SK-N-SH (cell line): ENCODE measurements around the gene PIBF1. TPM values are rescaled to one million over a fixed set of nuclear protein-coding genes. Genes with fewer than 3 reads are reported as not detected.

Source experiments
- CTCF ChIA-PET: fragments of 300-600, 350-600 bp; formaldehyde crosslinking; extraction: SDS; loops from one replicate; lab custom pipeline; 2021; lab: Yijun Ruan, JAX
- POLR2A ChIA-PET: fragments of 350-600 bp; sonication (Branson Sonifier 250); formaldehyde crosslinking; extraction: SDS; loops from one replicate; lab custom pipeline; 2020; ENCODE audit warnings: antibody characterized with exemption, inconsistent platforms; lab: Yijun Ruan, JAX
- DNase-seq: peaks from one replicate; pipeline ENCODE4 v3.0.0; 2012
- H2AFZ ChIP-seq: fragments of 200-600 bp; sonication (generic); 2 replicates; pipeline ENCODE4 v1.8.1; 2016; ENCODE audit warnings: antibody characterized with exemption, mild to moderate bottlenecking, low read depth
- H3F3A ChIP-seq: fragments of 200-600 bp; sonication (generic); replicated peaks from 2 replicates; pipeline ENCODE3; 2016; ENCODE audit warnings: antibody characterized with exemption, mild to moderate bottlenecking; ENCODE audit not compliant: insufficient read depth
- H3K27ac ChIP-seq, 2 experiments: fragments of 200-500 bp in 1 of 2; fragments of 200-600 bp in 1 of 2; sonication (Bioruptor generic) in 1 of 2; sonication (generic), shearing (Covaris generic) in 1 of 2; 2 replicates each; pipeline versions ENCODE4 v1.5.1 to v1.6.1; 2014 to 2016; ENCODE audit warnings: low read depth in 2 of 2, inconsistent platforms in 1 of 2, low read length in 1 of 2, mild to moderate bottlenecking in 1 of 2, mixed read lengths in 1 of 2
- H3K27me3 ChIP-seq: fragments of 200-600 bp; sonication (generic), shearing (Covaris generic); 2 replicates; pipeline ENCODE4 v1.6.1; 2016; ENCODE audit warnings: mixed run types; ENCODE audit not compliant: insufficient read depth
- H3K36me3 ChIP-seq, 2 experiments: fragments of 200-500 bp in 1 of 2; fragments of 200-600 bp in 1 of 2; sonication (Bioruptor generic) in 1 of 2; sonication (generic) in 1 of 2; replicated peaks in 1 of 2; 2 replicates each; pipeline versions ENCODE3 to v1.5.1; 2014 to 2016; ENCODE audit warnings: low read length in 1 of 2, mild to moderate bottlenecking in 1 of 2; ENCODE audit not compliant: insufficient read depth in 2 of 2, control insufficient read depth in 1 of 2
- H3K4me1 ChIP-seq, 2 experiments: fragments of 200-500 bp in 1 of 2; fragments of 200-600 bp in 1 of 2; sonication (Bioruptor generic) in 1 of 2; sonication (generic), shearing (Covaris generic) in 1 of 2; 2 replicates each; pipeline versions ENCODE4 v1.5.1 to v1.6.1; 2014 to 2016; ENCODE audit warnings: low read depth in 1 of 2, low read length in 1 of 2, mixed run types in 1 of 2; ENCODE audit not compliant: insufficient read depth in 2 of 2, control insufficient read depth in 1 of 2
- H3K4me2 ChIP-seq: fragments of 200-600 bp; sonication (generic), shearing (Covaris generic); 2 replicates; pipeline ENCODE4 v1.6.1; 2017; ENCODE audit warnings: mixed run types
- H3K4me3 ChIP-seq, 2 experiments: fragments of 200-500 bp in 1 of 2; fragments of 200-600 bp in 1 of 2; sonication (Bioruptor generic) in 1 of 2; sonication (generic), shearing (Covaris generic) in 1 of 2; 2 replicates each; pipeline versions ENCODE4 v1.5.1 to v1.8.1; 2014 to 2016; ENCODE audit warnings: low read depth in 2 of 2, inconsistent platforms in 1 of 2, low read length in 1 of 2, mild to moderate bottlenecking in 1 of 2, mixed read lengths in 1 of 2, moderate library complexity in 1 of 2
- H3K79me2 ChIP-seq: fragments of 200-600 bp; sonication (generic); 2 replicates; pipeline ENCODE4 v1.8.1; 2017; ENCODE audit warnings: mild to moderate bottlenecking; ENCODE audit not compliant: insufficient read depth
- H3K9ac ChIP-seq: fragments of 200-600 bp; sonication (generic); 2 replicates; pipeline ENCODE4 v1.6.1; 2017; ENCODE audit warnings: mixed run types
- H3K9me2 ChIP-seq: fragments of 200-600 bp; sonication (generic); 2 replicates; pipeline ENCODE4 v1.6.1; 2017; ENCODE audit warnings: mixed run types
- H3K9me3 ChIP-seq: fragments of 200-600 bp; sonication (generic); 2 replicates; pipeline ENCODE4 v1.6.1; 2017; ENCODE audit warnings: mixed run types, mild to moderate bottlenecking, moderate library complexity
- H4K20me1 ChIP-seq: fragments of 200-600 bp; sonication (generic); 2 replicates; pipeline ENCODE4 v1.6.1; 2017; ENCODE audit warnings: mild to moderate bottlenecking, mixed run types; ENCODE audit not compliant: insufficient read depth
- CHD2 ChIP-seq: fragments of 150-350 bp; IDR thresholded peaks from 2 replicates; pipeline ENCODE4 v1.6.1; 2018; ENCODE audit warnings: low read length; ENCODE audit not compliant: partially characterized antibody
- ELF1 ChIP-seq: IDR thresholded peaks from 2 replicates; pipeline ENCODE4 v1.4.0; 2012
- EP300 ChIP-seq, 2 experiments: IDR thresholded peaks; 2 replicates each; pipeline versions ENCODE4 v1.4.0 to v1.6.1; 2012; ENCODE audit warnings: borderline replicate concordance in 1 of 2, low read depth in 1 of 2, low read length in 1 of 2
- FOXJ3 ChIP-seq: sonication (generic); formaldehyde crosslinking; IDR thresholded peaks from 2 replicates; pipeline ENCODE4 v1.5.1; 2020; ENCODE audit warnings: mild to moderate bottlenecking, missing genetic modification reagents
- FOXM1 ChIP-seq: IDR thresholded peaks from 2 replicates; pipeline ENCODE4 v1.4.0; 2012; ENCODE audit warnings: low read depth, mild to moderate bottlenecking
- GATA2 ChIP-seq: sonication (generic); formaldehyde crosslinking; IDR thresholded peaks from 2 replicates; pipeline ENCODE4 v1.5.0; 2020; ENCODE audit warnings: mild to moderate bottlenecking, missing genetic modification reagents
- IRF3 ChIP-seq: fragments of 150-350 bp; IDR thresholded peaks from 2 replicates; pipeline ENCODE4 v1.6.1; 2016; ENCODE audit warnings: mild to moderate bottlenecking, low read depth, low read length
- JUND ChIP-seq: IDR thresholded peaks from 2 replicates; pipeline ENCODE4 v1.4.0; 2012
- MAX ChIP-seq: IDR thresholded peaks from 2 replicates; pipeline ENCODE4 v1.4.0; 2012; ENCODE audit warnings: low read depth
- MEF2A ChIP-seq: IDR thresholded peaks from 2 replicates; pipeline ENCODE4 v1.4.0; 2012; ENCODE audit warnings: low read depth, borderline replicate concordance
- MXI1 ChIP-seq: IDR thresholded peaks from 2 replicates; pipeline ENCODE4 v1.6.1; 2012; ENCODE audit warnings: mild to moderate bottlenecking, low read depth, low read length, improper control_type of control experiment
- NFIC ChIP-seq: IDR thresholded peaks from 2 replicates; pipeline ENCODE4 v1.4.0; 2012; ENCODE audit warnings: borderline replicate concordance
- POLR2AphosphoS5 ChIP-seq: IDR thresholded peaks from 2 replicates; pipeline ENCODE4 v1.6.1; 2012; ENCODE audit warnings: low read depth, low read length
- RAD21 ChIP-seq: IDR thresholded peaks from 2 replicates; pipeline ENCODE4 v1.6.1; 2012; ENCODE audit warnings: mild to moderate bottlenecking, low read length
- REST ChIP-seq: IDR thresholded peaks from 2 replicates; pipeline ENCODE4 v1.6.1; 2012; ENCODE audit warnings: mild to moderate bottlenecking, low read depth, low read length, moderate library complexity
- RFX5 ChIP-seq: IDR thresholded peaks from 2 replicates; pipeline ENCODE4 v1.6.1; 2012; ENCODE audit warnings: mild to moderate bottlenecking, improper control_type of control experiment, low read length
- RXRA ChIP-seq: IDR thresholded peaks from 2 replicates; pipeline ENCODE4 v1.4.0; 2012; ENCODE audit warnings: low read depth, mild to moderate bottlenecking, borderline replicate concordance
- SIN3A ChIP-seq: IDR thresholded peaks from 2 replicates; pipeline ENCODE4 v1.6.1; 2012; ENCODE audit warnings: low read depth, mild to moderate bottlenecking, low read length, moderate library complexity, borderline replicate concordance
- TAF1 ChIP-seq: IDR thresholded peaks from 2 replicates; pipeline ENCODE4 v1.6.1; 2012; ENCODE audit warnings: low read depth, mild to moderate bottlenecking, low read length, moderate library complexity, borderline replicate concordance
- USF2 ChIP-seq: fragments of 150-350 bp; IDR thresholded peaks from 2 replicates; pipeline ENCODE4 v1.6.1; 2017; ENCODE audit warnings: antibody characterized with exemption, low read length, low read depth, borderline replicate concordance
- ZBTB33 ChIP-seq: IDR thresholded peaks from 2 replicates; pipeline ENCODE4 v1.4.0; 2012; ENCODE audit warnings: low read depth, borderline replicate concordance
- WGBS: methylation state at CpG from one replicate; pipeline ENCODE4 v1.1.6; 2017; ENCODE audit warnings: low lambda C conversion rate; 5-methylcytosine and 5-hydroxymethylcytosine counted together
- polyA plus RNA-seq, 3 experiments: library from polyadenylated mRNA; depleted of rRNA; stranded (reverse); fragments of >200 nt; gene quantifications; 2 replicates each; pipeline ENCODE4 v1.2.3, GENCODE V29; 2012

The PIBF1 gene
- polyA plus RNA-seq, 1 of the 3 experiments (the other 2 are of a cell fraction), result 3.9 TPM

- H3K4me3 ChIP-seq, result no peak overlapping the region
- no peaks in the 10 kb centered on the region for H3K9me2 ChIP-seq
- CTCF ChIA-PET, result no interaction called here
- 96% methylated on average over 2 of the region's 2 CpGs for WGBS
- H3K4me2 ChIP-seq, result no peak overlapping the region
- DNase-seq, result no peak
- TF ChIP-seq RXRA, result no peak
- no peak for TF ChIP-seq MXI1
- TF ChIP-seq MEF2A, result no peak
- no peak for TF ChIP-seq FOXM1
- no peak for TF ChIP-seq FOXJ3
- TF ChIP-seq MAX, result no peak
- no peak for TF ChIP-seq RAD21
- TF ChIP-seq ELF1, result no peak
- TF ChIP-seq ZBTB33, result no peak
- no peak for TF ChIP-seq RFX5
- TF ChIP-seq TAF1, result no peak
- no peak for TF ChIP-seq SIN3A
- TF ChIP-seq POLR2AphosphoS5, result no peak
- TF ChIP-seq EP300 (IDR thresholded peaks at IDR 0.05; ENCODE audit: borderline replicate concordance in 1 of 2, low read depth in 1 of 2, low read length in 1 of 2), result no peak
- TF ChIP-seq, all 33 proteins: peak for 0
- H3K27ac ChIP-seq, result no peak overlapping the region
- H3F3A ChIP-seq, result peaks cover 4% of the 10 kb centered on the region
- H3K9me3 ChIP-seq, result no peaks in the 10 kb centered on the region
- H3K27me3 ChIP-seq, result no peaks in the 10 kb centered on the region
- H3K9ac ChIP-seq, result no peak overlapping the region
- POLR2A ChIA-PET, result no interaction called here
- H2AFZ ChIP-seq, result no peak overlapping the region
- H3K36me3 ChIP-seq, result peaks cover 20 to 69% of the 10 kb centered on the region in 2 experiments
- no peaks in the 10 kb centered on the region for H3K79me2 ChIP-seq
- no peaks in the 10 kb centered on the region; a peak in 3 of 4 replicates for H3K4me1 ChIP-seq
- no peaks in the 10 kb centered on the region for H4K20me1 ChIP-seq
These were observed 41.1 kb downstream of the PIBF1 start for GRCh38 chr13:72823081-72823480.

- 99% methylated on average over 3 of the region's 3 CpGs for WGBS
- H3F3A ChIP-seq, result peaks cover 4% of the 10 kb centered on the region
- peaks cover 22 to 62% of the 10 kb centered on the region in 2 experiments for H3K36me3 ChIP-seq
These were observed 41.8 kb downstream of the PIBF1 start for GRCh38 chr13:72823724-72824123.

More at GRCh38 chr13:72823724-72824123, 41.8 kb downstream of the PIBF1 start:
- H4K20me1 ChIP-seq, result no peaks in the 10 kb centered on the region
- H3K9me2 ChIP-seq, result no peaks in the 10 kb centered on the region
- no peak overlapping the region for H2AFZ ChIP-seq
- no peaks in the 10 kb centered on the region; a peak in 3 of 4 replicates for H3K4me1 ChIP-seq
- peaks cover 1% of the 10 kb centered on the region; the same call in 1 of the 2 replicates for H3K79me2 ChIP-seq
- TF ChIP-seq FOXM1 (no peak), GATA2 (no peak), REST (no peak), JUND (no peak), NFIC (no peak), CHD2 (no peak), USF2 (no peak), IRF3 (no peak), RXRA (no peak), TAF1 (no peak)
- TF ChIP-seq, all 33 proteins: peak for 0
- no peak for DNase-seq
- ChIA-PET POLR2A (no interaction called here), CTCF (no interaction called here)
- Histone ChIP-seq H3K9ac (no peak overlapping the region), H3K4me2 (no peak overlapping the region), H3K9me3 (no peaks in the 10 kb centered on the region), H3K27me3 (no peaks in the 10 kb centered on the region), H3K4me3 (no peak overlapping the region), H3K27ac (no peak overlapping the region)
